Measurements from ENCODE around the gene VPS72. TPM values are rescaled to one million over a fixed set of nuclear protein-coding genes. Genes with fewer than 3 reads are reported as not detected.

The VPS72 gene
- total and polyA plus RNA-seq, 2 donors (not counting 3 experiments of a cell fraction or from before 2014, with no cell fraction given): 76.2 to 85.2 TPM

GRCh38 chr1:151146412-151147131 lies 43.4 kb downstream of the VPS72 start, which contains the start of gene SEMA6C:
SEMA6C (minus strand) TSS chr1:151146631; CDS start chr1:151142621, 4,010 bp downstream.
- dilution Hi-C loops (cut with MboI; ENCODE audit: extremely low pct_ligation_motif_present, low sequenced_read_pairs) (no loop called here), intact Hi-C loops (cut with micrococcal nuclease) (loop anchor here (1.0 to 5.0 kb wide), 5 partner anchors 9 to 169 kb away; partner anchors contain the start of genes GABPB2 and LYSMD1)
- H3K9me1 ChIP-seq (replicated peaks; ENCODE audit: control insufficient read depth, extremely low read depth, insufficient read depth, low read length): no peaks in the 10 kb centered on the region
- CTCF ChIA-PET: interaction anchor here (1.0 to 3.2 kb wide), 2 partner anchors 47 kb away, joined by 5 to 30 read pairs; no protein-coding TSS in a partner anchor
- H3K9ac ChIP-seq (replicated peaks; ENCODE audit: extremely low read depth, insufficient read depth, low read length): peak within 1 kb of the TSS; percentile 66
- H3K4me1 ChIP-seq (ENCODE audit: control insufficient read depth, extremely low read depth, insufficient read depth, low read length): peaks cover 29% of the 10 kb centered on the region
- peaks cover 0 to 6% of the 10 kb centered on the region in 2 experiments for H3K36me3 ChIP-seq (ENCODE audit: control insufficient read depth in 2 of 2, extremely low read depth in 1 of 2, insufficient read depth in 2 of 2, low read length in 2 of 2)
- H3K4me3 ChIP-seq (replicated peaks in 1 of 3; ENCODE audit: insufficient read depth in 1 of 3, low read depth in 1 of 3, low read length in 3 of 3): peak within 1 kb of the TSS; percentile 49 to 81 (median 59)
- BruUV-seq (replicated peaks): no TSS peak
- TF ChIP-seq JUN (IDR thresholded peaks at IDR 0.05; ENCODE audit: borderline replicate concordance, insufficient read depth, insufficient read length, low read depth) (no peak), EZH2 (IDR thresholded peaks at IDR 0.05; ENCODE audit: borderline replicate concordance, low read depth, low read length, severe bottlenecking) (no peak), CTCF (IDR thresholded peaks at IDR 0.05; ENCODE audit: extremely low read depth in 1 of 2, insufficient read depth in 1 of 2, low read depth in 1 of 2, low read length in 2 of 2) (no peak), GATA2 (IDR thresholded peaks at IDR 0.05; ENCODE audit: insufficient read depth, insufficient read length, low read depth, low read length) (no peak), POLR2A (IDR thresholded peaks at IDR 0.05; ENCODE audit: low read depth, low read length) (peak; percentile 91), MYC (IDR thresholded peaks at IDR 0.05; ENCODE audit: low read depth, low read length) (no peak), POLR2AphosphoS5 (IDR thresholded peaks at IDR 0.05; ENCODE audit: insufficient read depth, low read depth, low read length) (peak; percentile 84)
- TF ChIP-seq, protein P1, sequence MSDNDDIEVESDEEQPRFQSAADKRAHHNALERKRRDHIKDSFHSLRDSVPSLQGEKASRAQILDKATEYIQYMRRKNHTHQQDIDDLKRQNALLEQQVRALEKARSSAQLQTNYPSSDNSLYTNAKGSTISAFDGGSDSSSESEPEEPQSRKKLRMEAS (IDR thresholded peaks at IDR 0.05; ENCODE audit: insufficient read depth, insufficient read length): no peak
- H4K20me1 ChIP-seq (replicated peaks; ENCODE audit: control insufficient read depth, extremely low read depth, insufficient read depth, low read length): no peaks in the 10 kb centered on the region
- no peaks in the 10 kb centered on the region for H3K9me3 ChIP-seq (replicated peaks; ENCODE audit: control insufficient read depth, insufficient read depth, low read length)
- H3K4me2 ChIP-seq (ENCODE audit: insufficient read depth, low read length): peak within 1 kb of the TSS; percentile 96
- DNase-seq (ENCODE audit: low read depth, low spot score): peak; percentile 95
- peak; percentile 99 for FAIRE-seq
- no peak within 1 kb of the TSS for H3K27ac ChIP-seq (ENCODE audit: insufficient read depth, low read depth, low read length)
- no peaks in the 10 kb centered on the region for H3K79me2 ChIP-seq (ENCODE audit: control insufficient read depth, insufficient read depth, low read length)
- H2AFZ ChIP-seq (ENCODE audit: low read depth, low read length): peak within 1 kb of the TSS; percentile 79
- no peaks in the 10 kb centered on the region for H3K27me3 ChIP-seq (ENCODE audit: control insufficient read depth in 2 of 2, insufficient read depth in 2 of 2, low read length in 2 of 2)
- POLR2A ChIA-PET: interaction anchor here (0.6 kb wide), 1 partner anchor 18 kb away, joined by 3 read pairs; no protein-coding TSS in a partner anchor
